Breast epithelium (tissue), 3 donors: ENCODE results near the gene LY9.

Experiments
- CTCF ChIP-seq, 3 donors: fragments of 450-650 bp; IDR thresholded peaks; one replicate each; pipeline ENCODE4 v1.5.1; 2016 to 2017; ENCODE audit warnings: antibody characterized with exemption in 3 of 3, mild to moderate bottlenecking in 3 of 3, moderate library complexity in 3 of 3
- POLR2A ChIP-seq: fragments of 450-650 bp; IDR thresholded peaks from one replicate; pipeline ENCODE4 v1.6.1; 2016; ENCODE audit warnings: antibody characterized with exemption, mild to moderate bottlenecking, moderate library complexity
- POLR2AphosphoS5 ChIP-seq, 3 donors: sonication (generic); formaldehyde crosslinking; IDR thresholded peaks; one replicate each; pipeline ENCODE4 v1.6.1; 2017; ENCODE audit warnings: antibody characterized with exemption in 3 of 3

GRCh38 chr1:160781914-160782689 lies 13.9 kb upstream of the LY9 start:
- TF ChIP-seq CTCF (IDR thresholded peaks at IDR 0.05) (no peak), POLR2A (no peak), POLR2AphosphoS5 (IDR thresholded peaks at IDR 0.05) (no peak)
